GM18499 (cell line): Measurements from ENCODE around the gene NEUROG3.
"Not testable (repeated sequence)": the region's sequence is repeated elsewhere in the genome, so short reads cannot be mapped to it uniquely, and the experiment has no call there.

Source experiments
- ATAC-seq: cut with Tn5 transposase; IDR thresholded peaks from one replicate; pipeline ENCODE4 v1.9.1; 2021; ENCODE audit warnings: moderate number of reproducible peaks; ENCODE audit not compliant: insufficient read depth, unreplicated experiment

NEUROG3 gene

DNA sequence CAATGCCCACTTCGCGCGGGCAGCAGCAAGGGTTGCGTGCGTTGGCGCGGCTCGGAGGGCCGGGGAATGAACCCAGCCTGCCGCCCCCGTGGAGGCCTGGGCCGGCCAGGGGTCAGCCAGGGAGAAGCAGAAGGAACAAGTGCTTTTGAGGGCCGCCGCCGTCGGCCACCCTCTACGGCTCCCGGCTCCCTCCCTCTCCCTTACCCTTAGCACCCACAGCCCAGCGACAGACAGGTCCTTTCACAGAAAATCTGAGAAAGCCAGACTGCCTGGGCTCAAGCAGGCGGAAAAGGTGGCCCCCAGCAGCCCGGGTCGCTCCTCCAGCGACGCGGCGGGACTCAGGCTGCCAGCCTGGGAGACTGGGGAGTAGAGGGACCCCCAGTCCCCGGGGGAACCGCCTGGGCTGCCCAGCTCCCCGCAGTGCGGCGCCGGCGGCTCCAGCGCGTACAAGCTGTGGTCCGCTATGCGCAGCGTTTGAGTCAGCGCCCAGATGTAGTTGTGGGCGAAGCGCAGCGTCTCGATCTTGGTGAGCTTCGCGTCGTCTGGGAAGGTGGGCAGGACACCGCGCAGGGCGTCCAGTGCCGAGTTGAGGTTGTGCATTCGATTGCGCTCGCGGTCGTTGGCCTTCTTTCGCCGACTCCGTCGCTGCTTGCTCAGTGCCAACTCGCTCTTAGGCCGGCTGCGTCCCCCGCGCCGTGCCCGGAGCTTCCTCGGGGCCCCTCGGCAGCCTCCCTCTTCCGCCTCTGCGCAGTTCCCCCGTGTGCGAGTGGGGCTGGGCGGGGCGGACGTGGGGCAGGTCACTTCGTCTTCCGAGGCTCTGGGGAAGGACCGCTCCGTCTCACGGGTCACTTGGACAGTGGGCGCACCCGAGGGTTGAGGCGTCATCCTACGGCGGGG lies 815 bp downstream of the NEUROG3 start:
- no peak for ATAC-seq

- no peak for ATAC-seq
These were observed 1.5 kb downstream of the NEUROG3 start for GRCh38 chr10:69571618-69572158.

GRCh38 chr10:69570050-69570816 lies 3.0 kb downstream of the NEUROG3 start:
- ATAC-seq = no peak

GRCh38 chr10:69569396-69569934 lies 3.8 kb downstream of the NEUROG3 start:
- ATAC-seq = no peak

GRCh38 chr10:69568472-69569395 lies 4.5 kb downstream of the NEUROG3 start:
- ATAC-seq = no peak

GRCh38 chr10:69567920-69568319 lies 5.3 kb downstream of the NEUROG3 start:
- no peak for ATAC-seq

GRCh38 chr10:69562731-69563254 lies 10.4 kb downstream of the NEUROG3 start:
- no peak for ATAC-seq

DNA sequence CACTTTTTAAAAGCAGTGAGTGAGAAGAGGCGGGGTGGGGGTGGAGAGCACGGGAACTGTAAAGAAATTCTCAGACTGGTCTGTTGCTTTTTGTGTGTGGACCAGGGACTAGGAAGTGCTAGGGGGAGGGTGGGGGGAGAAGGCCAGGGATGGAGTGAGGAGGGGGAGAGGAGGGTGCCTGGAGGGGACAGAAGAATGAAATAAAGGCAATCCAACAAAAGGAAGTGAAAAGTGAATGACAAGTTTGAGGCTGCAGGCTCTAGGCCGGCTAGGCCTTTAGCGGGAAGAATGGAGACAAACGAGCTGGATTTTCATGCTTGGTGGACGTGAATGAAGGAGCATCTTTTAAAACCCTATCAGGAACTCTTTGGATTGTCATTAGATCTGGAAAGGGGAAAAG lies 13.7 kb downstream of the NEUROG3 start:
- ATAC-seq = no peak

GRCh38 chr10:69558559-69558958 lies 14.7 kb downstream of the NEUROG3 start:
- ATAC-seq = no peak

DNA sequence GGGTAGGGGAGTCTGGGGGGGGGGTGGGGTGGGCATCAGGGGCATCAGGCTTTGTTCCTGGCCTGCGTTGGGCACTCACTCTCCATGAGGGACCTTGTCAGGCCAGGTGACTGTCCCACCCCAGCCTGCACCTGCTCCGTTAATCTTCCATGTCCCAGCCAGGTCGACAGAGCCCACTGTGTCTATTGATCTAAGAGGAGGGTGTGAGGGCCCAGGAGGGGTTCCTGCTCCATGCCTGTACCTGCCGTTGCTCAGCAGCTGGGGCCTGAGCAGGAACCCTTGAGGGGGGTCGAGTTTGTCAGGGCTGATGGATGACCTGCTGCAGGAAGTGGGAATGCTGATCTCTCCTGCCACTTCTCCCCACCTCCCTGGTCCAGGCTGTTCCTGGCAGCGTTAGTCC lies 18.6 kb downstream of the NEUROG3 start:
- ATAC-seq = no peak

GRCh38 chr10:69553328-69553727 lies 19.9 kb downstream of the NEUROG3 start:
- no peak for ATAC-seq

- ATAC-seq = no peak
These were observed 21.0 kb downstream of the NEUROG3 start for GRCh38 chr10:69552268-69552667.

GRCh38 chr10:69549959-69550358 lies 23.3 kb downstream of the NEUROG3 start:
- ATAC-seq = no peak

GRCh38 chr10:69541463-69541862 lies 31.8 kb downstream of the NEUROG3 start:
- ATAC-seq = no peak

- ATAC-seq = no peak
These were observed 34.8 kb downstream of the NEUROG3 start for GRCh38 chr10:69538461-69538860.

- ATAC-seq = no peak
These were observed 35.8 kb downstream of the NEUROG3 start for GRCh38 chr10:69537449-69537848.

GRCh38 chr10:69536521-69536920 lies 36.7 kb downstream of the NEUROG3 start:
- not testable (repeated sequence) for ATAC-seq

- no peak for ATAC-seq
These were observed 39.6 kb downstream of the NEUROG3 start for GRCh38 chr10:69533658-69534057.

GRCh38 chr10:69527961-69528360 lies 45.3 kb downstream of the NEUROG3 start:
- ATAC-seq = no peak
